ENCODE measurements around the gene ZC3H8.

The ZC3H8 gene

GRCh38 chr2:112164876-112165275 lies 90.0 kb downstream of the ZC3H8 start:
- no peak for DNase-seq (ENCODE audit: low spot score)

DNA sequence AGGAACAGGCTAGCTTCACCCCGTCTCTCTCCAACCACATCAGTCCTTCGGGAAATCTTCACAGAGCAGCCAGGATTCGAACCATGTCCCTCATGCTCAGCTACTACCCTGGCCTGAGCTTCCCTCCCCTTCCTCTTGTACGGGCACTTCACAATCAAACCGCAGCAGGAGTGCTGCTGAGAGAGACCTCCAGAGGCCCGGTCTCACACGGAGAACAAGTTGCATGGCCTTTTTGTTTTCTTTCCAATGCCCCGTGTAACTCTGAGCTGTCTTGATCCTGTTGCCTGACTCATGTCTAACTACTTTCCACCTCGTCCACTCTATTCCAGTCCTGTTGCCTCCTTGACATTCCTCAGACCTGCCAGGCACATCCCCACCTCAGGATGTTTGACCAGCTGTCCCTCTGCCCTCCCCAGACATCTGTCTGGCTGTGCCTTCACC lies 91.3 kb downstream of the ZC3H8 start:
- no peak for DNase-seq (ENCODE audit: low spot score)

GRCh38 chr2:112162956-112163355 lies 91.9 kb downstream of the ZC3H8 start:
- no peak for DNase-seq (ENCODE audit: low spot score)

DNA sequence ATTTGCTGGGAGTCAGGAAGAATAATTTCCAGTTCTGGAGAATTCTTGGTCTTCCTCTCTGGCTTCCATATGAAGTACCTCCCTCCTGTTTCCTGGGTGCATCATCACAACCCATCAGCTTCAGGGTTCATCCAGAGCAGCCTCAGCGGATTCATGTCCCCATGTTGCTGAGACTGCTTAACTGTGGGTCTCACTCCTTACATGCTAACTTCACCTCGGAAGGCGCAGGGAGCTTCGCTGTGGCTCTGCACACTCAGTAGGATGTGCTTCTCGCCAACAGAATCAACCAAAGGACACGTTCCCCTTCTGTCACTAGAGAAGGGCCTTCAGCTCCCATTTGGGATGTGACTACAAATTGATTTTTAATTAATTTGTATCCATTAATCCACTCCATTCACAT lies 92.5 kb downstream of the ZC3H8 start:
- no peak for DNase-seq (ENCODE audit: low spot score)
